A549 (cell line): ENCODE measurements around the gene TENM3. TPM values are rescaled to one million over a fixed set of nuclear protein-coding genes. Genes with fewer than 3 reads are reported as not detected.

Source experiments
- ATAC-seq, 2 experiments: fragments of 200-7000 bp in 1 of 2; fragments of >200 bp in 1 of 2; cut with Nextera tagmentation in 1 of 2; cut with Tn5 transposase in 1 of 2; 3 replicates each; pipeline versions ENCODE4 v1.8.0 to v1.9.1; 2018 to 2020; ENCODE audit warnings: mild to moderate bottlenecking in 1 of 2, moderate library complexity in 1 of 2
- CTCF ChIA-PET: fragments of 300-600 bp; sonication (Branson Sonifier 250); formaldehyde crosslinking; extraction: SDS; loops from one replicate; lab custom pipeline; 2021; ENCODE audit warnings: antibody characterized with exemption, inconsistent platforms; lab: Yijun Ruan, JAX
- POLR2A ChIA-PET: fragments of 350-600 bp; formaldehyde crosslinking; extraction: SDS; loops from one replicate; lab custom pipeline; 2021; ENCODE audit warnings: antibody characterized with exemption, inconsistent platforms; lab: Yijun Ruan, JAX
- DNase-seq, 2 experiments: peaks; one replicate each; pipeline versions ENCODE4 v3.0.0 to v3.0.0-alpha.2; 2011 to 2016; ENCODE audit warnings: low read depth in 1 of 2, low spot score in 1 of 2
- FAIRE-seq: peaks from 2 replicates; lab custom pipeline; 2011; peaks lifted over from hg19 to GRCh38; lab: Jason Lieb, UNC
- H3K27ac ChIP-seq, 2 experiments: fragments of >200 bp; sonication (Bioruptor Twin); formaldehyde crosslinking; 3 replicates each; pipeline ENCODE4 v1.5.1; 2016 to 2017
- H3K4me1 ChIP-seq: fragments of >200 bp; sonication (Bioruptor Twin); formaldehyde crosslinking; 3 replicates; pipeline ENCODE4 v1.6.1; 2016
- H3K4me2 ChIP-seq: fragments of >200 bp; sonication (Bioruptor Twin); formaldehyde crosslinking; 3 replicates; pipeline ENCODE4 v1.6.1; 2016
- H3K4me3 ChIP-seq: fragments of >200 bp; sonication (Bioruptor Twin); formaldehyde crosslinking; 3 replicates; pipeline ENCODE4 v1.5.1; 2016
- H3K9me3 ChIP-seq: fragments of >200 bp; sonication (Bioruptor Twin); formaldehyde crosslinking; 3 replicates; pipeline ENCODE4 v1.6.1; 2016
- CBX8 ChIP-seq: fragments of 200-600 bp; sonication (generic); IDR thresholded peaks from 2 replicates; pipeline ENCODE4 v1.6.1; 2016
- CHD4 ChIP-seq: fragments of 200-600 bp; sonication (generic); IDR thresholded peaks from 2 replicates; pipeline ENCODE4 v1.6.1; 2016; ENCODE audit warnings: antibody characterized with exemption, mild to moderate bottlenecking, borderline replicate concordance
- EHMT2 ChIP-seq: fragments of 200-600 bp; sonication (generic); IDR thresholded peaks from 2 replicates; pipeline ENCODE4 v1.6.1; 2016; ENCODE audit warnings: antibody characterized with exemption, low read depth, mild to moderate bottlenecking, moderate library complexity
- FOXS1 ChIP-seq: fragments of 250-450 bp; sonication (Bioruptor Pico); IDR thresholded peaks from 2 replicates; pipeline ENCODE4 v1.5.0; 2020; ENCODE audit warnings: mild to moderate bottlenecking, moderate library complexity
- HOXB5 ChIP-seq: fragments of 250-450 bp; sonication (Bioruptor Pico); IDR thresholded peaks from 2 replicates; pipeline ENCODE4 v1.5.0; 2020; ENCODE audit warnings: mild to moderate bottlenecking, moderate library complexity
- KDM1A ChIP-seq: fragments of 200-600 bp; sonication (generic); IDR thresholded peaks from 2 replicates; pipeline ENCODE4 v1.6.1; 2016; ENCODE audit warnings: low read depth, mild to moderate bottlenecking
- KDM5A ChIP-seq: fragments of 200-600 bp; sonication (generic); IDR thresholded peaks from 2 replicates; pipeline ENCODE4 v1.6.1; 2016; ENCODE audit warnings: antibody characterized with exemption, mild to moderate bottlenecking
- MAFK ChIP-seq: fragments of 450-650 bp; IDR thresholded peaks from 2 replicates; pipeline ENCODE4 v1.6.1; 2014; ENCODE audit not compliant: partially characterized antibody
- MAZ ChIP-seq: fragments of 150-350 bp; IDR thresholded peaks from 2 replicates; pipeline ENCODE4 v1.6.1; 2014; ENCODE audit warnings: antibody characterized with exemption, low read depth, low read length, borderline replicate concordance
- MYC ChIP-seq: IDR thresholded peaks from 2 replicates; pipeline ENCODE4 v1.6.1; 2012; ENCODE audit warnings: mild to moderate bottlenecking, inconsistent platforms, low read length, improper control_type of control experiment, borderline replicate concordance
- NFE2L2 ChIP-seq: fragments of 150-350 bp; conservative IDR thresholded peaks from 2 replicates; pipeline ENCODE4 v1.6.1; 2014; ENCODE audit warnings: low read length
- NPAS2 ChIP-seq: fragments of 250-450 bp; sonication (Bioruptor Pico); IDR thresholded peaks from 2 replicates; pipeline ENCODE4 v1.8.0; 2022; ENCODE audit warnings: mild to moderate bottlenecking, moderate library complexity, borderline replicate concordance
- POLR2A ChIP-seq: IDR thresholded peaks from 2 replicates; pipeline ENCODE4 v1.6.1; 2012; ENCODE audit warnings: mild to moderate bottlenecking, low read length
- RCOR1 ChIP-seq: fragments of 150-350 bp; IDR thresholded peaks from 2 replicates; pipeline ENCODE4 v1.6.1; 2014; ENCODE audit warnings: antibody characterized with exemption, low read length, low read depth
- SREBF2 ChIP-seq: fragments of 450-650 bp; IDR thresholded peaks from 2 replicates; pipeline ENCODE4 v1.6.1; 2014; ENCODE audit warnings: mild to moderate bottlenecking, moderate library complexity
- TP53 ChIP-seq: fragments of 250-450 bp; sonication (Bioruptor Pico); IDR thresholded peaks from 2 replicates; pipeline ENCODE4 v1.5.0; 2021; ENCODE audit warnings: mild to moderate bottlenecking, moderate library complexity
- ZC3H11A ChIP-seq: fragments of 450-650 bp; IDR thresholded peaks from 2 replicates; pipeline ENCODE4 v1.6.1; 2014; ENCODE audit warnings: antibody characterized with exemption, mild to moderate bottlenecking
- ZFP36 ChIP-seq: fragments of 450-650 bp; IDR thresholded peaks from 2 replicates; pipeline ENCODE4 v1.6.1; 2014; ENCODE audit warnings: borderline replicate concordance; ENCODE audit not compliant: partially characterized antibody
- WGBS: methylation state at CpG from one replicate; pipeline ENCODE4 v1.1.6; 2017; ENCODE audit errors: missing lambda C conversion rate; 5-methylcytosine and 5-hydroxymethylcytosine counted together
- polyA plus RNA-seq, 4 experiments: library from polyadenylated mRNA; depleted of rRNA in 3 of 4; stranded (reverse); fragments of >200 nt; fragmentation: RNase III in 1 of 4; extraction: RNeasy Plus Mini Kit Qiagen cat#74134 plus additional on column Dnase treatment in 1 of 4; gene quantifications; 2 replicates in 3 of 4; 3 replicates in 1 of 4; pipeline ENCODE4 v1.2.3, GENCODE V29; 2011 to 2017
- TF ChIP-seq, protein P1 (sequence below): IDR thresholded peaks from 2 replicates; pipeline ENCODE4 v1.6.1; 2012; ENCODE audit warnings: low read depth, borderline replicate concordance
- TF ChIP-seq, protein P2 (sequence below): fragments of 150-350 bp; IDR thresholded peaks from 2 replicates; pipeline ENCODE4 v1.6.1; 2014; ENCODE audit warnings: low read depth, mild to moderate bottlenecking, low read length
- TF ChIP-seq, protein P3 (sequence below): IDR thresholded peaks from 2 replicates; pipeline ENCODE4 v1.6.1; 2012

The TENM3 gene
- polyA plus RNA-seq, 2 of the 4 experiments (the other 2 are of a cell fraction) = 2.4 to 7.3 TPM

DNA sequence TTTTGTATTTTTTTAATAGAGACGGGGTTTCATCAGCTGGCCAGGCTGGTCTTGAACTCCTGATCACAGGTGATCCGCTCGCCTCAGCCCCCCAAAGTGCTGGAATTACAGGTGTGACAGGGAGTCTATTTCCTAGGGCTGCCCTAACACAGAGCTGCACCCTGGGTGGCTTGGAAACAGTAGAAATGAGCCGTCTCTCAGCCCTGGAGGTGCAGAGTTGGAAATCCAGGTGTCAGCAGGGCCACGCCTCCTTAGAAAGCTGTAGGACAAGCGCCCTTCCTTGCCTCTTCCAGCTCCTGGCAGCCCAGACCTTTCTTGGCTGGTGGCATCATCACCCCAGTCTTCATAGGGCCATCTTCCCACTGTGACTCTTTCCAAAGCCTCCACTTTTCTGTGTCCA lies 602.4 kb downstream of the TENM3 start:
- no peak overlapping the region for H3K4me3 ChIP-seq
- WGBS = 49% methylated on average over 6 of the region's 6 CpGs
- ATAC-seq (no peak), DNase-seq (no peak), FAIRE-seq (no peak)
- no peak overlapping the region for H3K27ac ChIP-seq
- no peaks in the 10 kb centered on the region for H3K9me3 ChIP-seq
- ChIA-PET CTCF (no interaction called here), POLR2A (no interaction called here)
- H3K4me2 ChIP-seq = no peak overlapping the region
- H3K4me1 ChIP-seq = no peaks in the 10 kb centered on the region
- no peak for TF ChIP-seq RCOR1
- TF ChIP-seq, protein P1, sequence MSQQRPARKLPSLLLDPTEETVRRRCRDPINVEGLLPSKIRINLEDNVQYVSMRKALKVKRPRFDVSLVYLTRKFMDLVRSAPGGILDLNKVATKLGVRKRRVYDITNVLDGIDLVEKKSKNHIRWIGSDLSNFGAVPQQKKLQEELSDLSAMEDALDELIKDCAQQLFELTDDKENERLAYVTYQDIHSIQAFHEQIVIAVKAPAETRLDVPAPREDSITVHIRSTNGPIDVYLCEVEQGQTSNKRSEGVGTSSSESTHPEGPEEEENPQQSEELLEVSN = no peak
- TF ChIP-seq, protein P2, sequence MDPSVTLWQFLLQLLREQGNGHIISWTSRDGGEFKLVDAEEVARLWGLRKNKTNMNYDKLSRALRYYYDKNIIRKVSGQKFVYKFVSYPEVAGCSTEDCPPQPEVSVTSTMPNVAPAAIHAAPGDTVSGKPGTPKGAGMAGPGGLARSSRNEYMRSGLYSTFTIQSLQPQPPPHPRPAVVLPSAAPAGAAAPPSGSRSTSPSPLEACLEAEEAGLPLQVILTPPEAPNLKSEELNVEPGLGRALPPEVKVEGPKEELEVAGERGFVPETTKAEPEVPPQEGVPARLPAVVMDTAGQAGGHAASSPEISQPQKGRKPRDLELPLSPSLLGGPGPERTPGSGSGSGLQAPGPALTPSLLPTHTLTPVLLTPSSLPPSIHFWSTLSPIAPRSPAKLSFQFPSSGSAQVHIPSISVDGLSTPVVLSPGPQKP = no peak
- no peak for TF ChIP-seq SREBF2
- TF ChIP-seq NPAS2 (CRISPR knock-in tag) = no peak
- TF ChIP-seq TP53 (CRISPR knock-in tag) = no peak
- no peak for TF ChIP-seq ZC3H11A
- no peak for TF ChIP-seq KDM1A

DNA sequence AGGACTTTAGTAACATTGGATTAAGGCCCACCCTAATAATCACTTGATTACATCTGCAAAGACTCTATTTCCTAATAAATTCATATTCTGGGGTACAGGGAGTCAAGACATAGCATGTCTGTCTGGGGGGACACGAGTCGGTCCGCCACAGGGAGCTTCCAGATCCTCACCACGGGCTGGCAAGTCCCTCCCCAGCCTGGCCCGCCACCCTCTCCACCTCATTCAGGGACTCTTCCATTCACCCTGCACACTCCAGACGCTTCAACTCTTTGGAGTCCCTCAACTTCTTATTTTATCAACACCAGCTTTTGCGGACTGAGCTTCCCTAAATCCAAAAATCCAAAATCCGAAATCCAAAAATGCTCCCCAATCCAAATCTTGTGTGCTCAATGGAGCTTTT lies 602.8 kb downstream of the TENM3 start:
- CTCF ChIA-PET = no interaction called here
- Histone ChIP-seq H3K27ac (no peak overlapping the region), H3K4me3 (no peak overlapping the region), H3K4me1 (no peaks in the 10 kb centered on the region), H3K4me2 (no peak overlapping the region), H3K9me3 (no peaks in the 10 kb centered on the region)
- DNase-seq (no peak), FAIRE-seq (no peak), ATAC-seq (no peak)
- POLR2A ChIA-PET = no interaction called here
- TF ChIP-seq MAFK (no peak), NFE2L2 (no peak), MAZ (no peak), KDM5A (no peak), CHD4 (no peak), ZFP36 (no peak), RCOR1 (no peak), POLR2A (no peak), KDM1A (no peak), CBX8 (no peak), MYC (no peak)
- 59% methylated on average over 8 of the region's 8 CpGs for WGBS

DNA sequence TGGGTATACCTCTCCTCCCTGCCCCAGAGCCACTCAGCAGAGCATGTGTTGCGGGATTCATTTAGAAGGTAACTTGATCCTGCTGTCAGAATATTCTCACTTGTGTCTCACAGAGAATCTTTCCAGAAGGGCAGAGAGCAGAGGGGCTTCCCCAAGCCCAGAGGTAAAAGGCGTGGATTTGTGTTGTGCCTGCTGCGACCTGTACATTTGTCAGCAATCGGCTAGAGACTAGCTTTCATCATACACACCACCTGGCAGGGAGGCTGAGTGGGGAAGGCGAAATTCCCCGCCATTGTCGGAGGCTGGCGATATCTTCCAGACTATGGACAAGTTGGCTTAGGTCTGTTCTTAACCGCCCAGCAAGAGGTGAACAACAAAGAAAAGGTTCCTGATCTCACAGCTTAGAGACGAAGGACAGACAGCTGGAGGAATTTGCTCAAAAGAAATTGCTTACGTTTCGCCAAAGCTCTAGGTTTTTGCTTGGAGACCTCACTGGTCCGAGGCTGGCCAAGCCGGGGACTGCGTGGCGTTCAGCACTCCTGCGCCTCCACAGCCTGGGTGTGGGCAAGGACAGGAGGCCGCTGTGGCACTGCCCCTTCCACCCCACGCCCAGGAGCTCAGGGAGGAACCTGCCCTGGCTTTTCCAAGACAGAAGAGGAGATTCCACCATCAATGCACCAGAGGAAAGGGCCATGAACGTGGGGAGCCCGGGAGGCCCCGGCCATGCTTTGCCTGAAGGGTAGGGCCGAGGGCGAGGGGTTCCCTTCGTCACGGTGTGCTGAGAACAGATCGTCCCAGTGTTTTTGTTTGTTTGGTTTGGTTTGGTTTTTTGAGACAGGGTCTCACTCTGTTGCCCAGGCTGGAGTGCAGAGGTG lies 604.6 kb downstream of the TENM3 start:
- POLR2A ChIA-PET = no interaction called here
- H3K4me2 ChIP-seq = no peak overlapping the region
- WGBS = 70% methylated on average over 25 of the region's 27 CpGs

More for the DNA sequence above, 604.6 kb downstream of the TENM3 start:
- no peak for FAIRE-seq
- Histone ChIP-seq H3K9me3 (no peaks in the 10 kb centered on the region), H3K4me1 (no peaks in the 10 kb centered on the region), H3K27ac (no peak overlapping the region), H3K4me3 (no peak overlapping the region)
- CTCF ChIA-PET = no interaction called here
- no peak for DNase-seq
- TF ChIP-seq, protein P3, sequence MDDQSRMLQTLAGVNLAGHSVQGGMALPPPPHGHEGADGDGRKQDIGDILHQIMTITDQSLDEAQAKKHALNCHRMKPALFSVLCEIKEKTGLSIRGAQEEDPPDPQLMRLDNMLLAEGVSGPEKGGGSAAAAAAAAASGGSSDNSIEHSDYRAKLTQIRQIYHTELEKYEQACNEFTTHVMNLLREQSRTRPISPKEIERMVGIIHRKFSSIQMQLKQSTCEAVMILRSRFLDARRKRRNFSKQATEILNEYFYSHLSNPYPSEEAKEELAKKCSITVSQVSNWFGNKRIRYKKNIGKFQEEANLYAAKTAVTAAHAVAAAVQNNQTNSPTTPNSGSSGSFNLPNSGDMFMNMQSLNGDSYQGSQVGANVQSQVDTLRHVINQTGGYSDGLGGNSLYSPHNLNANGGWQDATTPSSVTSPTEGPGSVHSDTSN = no peak
- TF ChIP-seq TP53 (CRISPR knock-in tag) (no peak), FOXS1 (CRISPR knock-in tag) (no peak), EHMT2 (no peak), HOXB5 (CRISPR knock-in tag) (no peak), CHD4 (no peak)
- no peak for ATAC-seq
